ENCODE measurements around the gene SLC44A1. TPM values are rescaled to one million over a fixed set of nuclear protein-coding genes. Genes with fewer than 3 reads are reported as not detected.
A peak's percentile ranks its signal among the peaks of the same experiment; 100 is the strongest.

Gene SLC44A1
- polyA plus RNA-seq, 1 of the 3 experiments (the other 2 are of a cell fraction) = 4.5 TPM

DNA sequence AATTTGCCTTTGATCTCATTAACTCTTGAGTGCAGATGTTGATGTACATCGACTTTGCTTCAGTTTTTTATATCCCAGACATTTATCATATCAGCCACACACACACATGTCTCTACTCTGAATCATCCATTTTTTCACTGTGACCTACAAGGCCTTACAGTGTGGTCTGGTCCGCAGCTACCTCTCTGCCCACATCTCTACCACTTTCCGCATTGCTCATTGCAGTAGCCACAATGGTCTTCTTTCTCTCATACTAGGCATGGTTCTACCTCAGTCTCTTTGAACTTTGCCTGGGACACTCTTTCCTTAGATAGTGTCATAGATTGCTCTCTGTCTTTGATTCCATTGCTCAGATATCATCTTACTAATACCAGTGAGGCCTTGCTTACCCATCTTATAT is 115.4 kb downstream of the SLC44A1 start:
- Histone ChIP-seq H4K20me1 (ENCODE audit: insufficient read depth) (no peaks in the 10 kb centered on the region), H3F3A (replicated peaks; ENCODE audit: insufficient read depth) (peaks cover 4% of the 10 kb centered on the region), H2AFZ (ENCODE audit: low read depth) (no peak overlapping the region), H3K36me3 (replicated peaks in 1 of 2; ENCODE audit: control insufficient read depth in 1 of 2, insufficient read depth in 2 of 2, low read length in 1 of 2) (peaks cover 17 to 19% of the 10 kb centered on the region in 2 experiments), H3K79me2 (ENCODE audit: insufficient read depth) (no peaks in the 10 kb centered on the region), H3K27me3 (ENCODE audit: insufficient read depth) (no peaks in the 10 kb centered on the region), H3K9me3 (0 out of 2 replicates have a peak, but pooled peaks cover 2% of the 10 kb centered on the region), H3K9ac (no peak overlapping the region), H3K27ac (ENCODE audit: low read depth in 2 of 2, low read length in 1 of 2) (no peak overlapping the region), H3K4me1 (ENCODE audit: control insufficient read depth in 1 of 2, insufficient read depth in 2 of 2, low read depth in 1 of 2, low read length in 1 of 2) (no peaks in the 10 kb centered on the region; a peak in 1 of 4 replicates), H3K4me2 (no peak overlapping the region), H3K9me2 (no peaks in the 10 kb centered on the region), H3K4me3 (ENCODE audit: low read depth in 2 of 2, low read length in 1 of 2) (no peak overlapping the region)
- no peak for TF ChIP-seq RXRA (IDR thresholded peaks at IDR 0.05; ENCODE audit: borderline replicate concordance, low read depth)
- TF ChIP-seq JUND (IDR thresholded peaks at IDR 0.05) = peak; percentile 41
- TF ChIP-seq FOSL2 (IDR thresholded peaks at IDR 0.05; ENCODE audit: borderline replicate concordance, low read depth) = peak; percentile 34; the same call in 1 of the 2 replicates
- TF ChIP-seq SIN3A (IDR thresholded peaks at IDR 0.05; ENCODE audit: borderline replicate concordance, low read depth, low read length) = no peak
- TF ChIP-seq, protein P1, sequence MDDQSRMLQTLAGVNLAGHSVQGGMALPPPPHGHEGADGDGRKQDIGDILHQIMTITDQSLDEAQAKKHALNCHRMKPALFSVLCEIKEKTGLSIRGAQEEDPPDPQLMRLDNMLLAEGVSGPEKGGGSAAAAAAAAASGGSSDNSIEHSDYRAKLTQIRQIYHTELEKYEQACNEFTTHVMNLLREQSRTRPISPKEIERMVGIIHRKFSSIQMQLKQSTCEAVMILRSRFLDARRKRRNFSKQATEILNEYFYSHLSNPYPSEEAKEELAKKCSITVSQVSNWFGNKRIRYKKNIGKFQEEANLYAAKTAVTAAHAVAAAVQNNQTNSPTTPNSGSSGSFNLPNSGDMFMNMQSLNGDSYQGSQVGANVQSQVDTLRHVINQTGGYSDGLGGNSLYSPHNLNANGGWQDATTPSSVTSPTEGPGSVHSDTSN (IDR thresholded peaks at IDR 0.05) = peak; percentile 50
- peak; percentile 36; the same call in 1 of the 2 replicates for TF ChIP-seq TCF12 (IDR thresholded peaks at IDR 0.05)
- no peak for TF ChIP-seq MEF2A (IDR thresholded peaks at IDR 0.05; ENCODE audit: borderline replicate concordance, low read depth)
- no peak for DNase-seq
- POLR2A ChIA-PET = no interaction called here
- 61% methylated on average over 3 of the region's 3 CpGs for WGBS (ENCODE audit: low lambda C conversion rate)
- CTCF ChIA-PET = interaction anchor here (0.7 to 0.8 kb wide), 3 partner anchors 31 to 497 kb away, joined by 3 to 4 read pairs (median 3); no protein-coding TSS in a partner anchor

GRCh38 chr9:105360344-105360743 is 115.9 kb downstream of the SLC44A1 start:
- Histone ChIP-seq H3K4me3 (ENCODE audit: low read depth in 2 of 2, low read length in 1 of 2) (no peak overlapping the region), H3K9me3 (0 out of 2 replicates have a peak, but pooled peaks cover 2% of the 10 kb centered on the region), H4K20me1 (ENCODE audit: insufficient read depth) (no peaks in the 10 kb centered on the region), H3F3A (replicated peaks; ENCODE audit: insufficient read depth) (peaks cover 4% of the 10 kb centered on the region), H3K36me3 (replicated peaks in 1 of 2; ENCODE audit: control insufficient read depth in 1 of 2, insufficient read depth in 2 of 2, low read length in 1 of 2) (peaks cover 17 to 19% of the 10 kb centered on the region in 2 experiments), H3K79me2 (ENCODE audit: insufficient read depth) (no peaks in the 10 kb centered on the region), H3K27ac (ENCODE audit: low read depth in 2 of 2, low read length in 1 of 2) (no peak overlapping the region), H3K4me2 (no peak overlapping the region), H3K9ac (no peak overlapping the region), H3K9me2 (no peaks in the 10 kb centered on the region), H2AFZ (ENCODE audit: low read depth) (no peak overlapping the region), H3K4me1 (ENCODE audit: control insufficient read depth in 1 of 2, insufficient read depth in 2 of 2, low read depth in 1 of 2, low read length in 1 of 2) (no peaks in the 10 kb centered on the region; a peak in 1 of 4 replicates), H3K27me3 (ENCODE audit: insufficient read depth) (no peaks in the 10 kb centered on the region)
- ChIA-PET CTCF (interaction anchor here (0.7 to 0.8 kb wide), 3 partner anchors 30 to 497 kb away, joined by 3 to 4 read pairs (median 3); no protein-coding TSS in a partner anchor), POLR2A (no interaction called here)
- DNase-seq = no peak
- 83% methylated on average over 1 of the region's 1 CpG for WGBS (ENCODE audit: low lambda C conversion rate)
- TF ChIP-seq SMC3 (IDR thresholded peaks at IDR 0.05; ENCODE audit: low read depth, low read length) = no peak
- TF ChIP-seq, protein P2, sequence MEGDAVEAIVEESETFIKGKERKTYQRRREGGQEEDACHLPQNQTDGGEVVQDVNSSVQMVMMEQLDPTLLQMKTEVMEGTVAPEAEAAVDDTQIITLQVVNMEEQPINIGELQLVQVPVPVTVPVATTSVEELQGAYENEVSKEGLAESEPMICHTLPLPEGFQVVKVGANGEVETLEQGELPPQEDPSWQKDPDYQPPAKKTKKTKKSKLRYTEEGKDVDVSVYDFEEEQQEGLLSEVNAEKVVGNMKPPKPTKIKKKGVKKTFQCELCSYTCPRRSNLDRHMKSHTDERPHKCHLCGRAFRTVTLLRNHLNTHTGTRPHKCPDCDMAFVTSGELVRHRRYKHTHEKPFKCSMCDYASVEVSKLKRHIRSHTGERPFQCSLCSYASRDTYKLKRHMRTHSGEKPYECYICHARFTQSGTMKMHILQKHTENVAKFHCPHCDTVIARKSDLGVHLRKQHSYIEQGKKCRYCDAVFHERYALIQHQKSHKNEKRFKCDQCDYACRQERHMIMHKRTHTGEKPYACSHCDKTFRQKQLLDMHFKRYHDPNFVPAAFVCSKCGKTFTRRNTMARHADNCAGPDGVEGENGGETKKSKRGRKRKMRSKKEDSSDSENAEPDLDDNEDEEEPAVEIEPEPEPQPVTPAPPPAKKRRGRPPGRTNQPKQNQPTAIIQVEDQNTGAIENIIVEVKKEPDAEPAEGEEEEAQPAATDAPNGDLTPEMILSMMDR (IDR thresholded peaks at IDR 0.05) = no peak
- TF ChIP-seq, protein P1 (IDR thresholded peaks at IDR 0.05) = no peak
- TF ChIP-seq RXRA (IDR thresholded peaks at IDR 0.05; ENCODE audit: borderline replicate concordance, low read depth) = no peak
- TF ChIP-seq USF2 (IDR thresholded peaks at IDR 0.05; ENCODE audit: borderline replicate concordance, low read depth, low read length) = no peak
- TF ChIP-seq MEF2A (IDR thresholded peaks at IDR 0.05; ENCODE audit: borderline replicate concordance, low read depth) = no peak
- TF ChIP-seq NRF1 (IDR thresholded peaks at IDR 0.05; ENCODE audit: low read depth, low read length) = no peak
- TF ChIP-seq RCOR1 (IDR thresholded peaks at IDR 0.05; ENCODE audit: low read length) = no peak
- TF ChIP-seq SIN3A (IDR thresholded peaks at IDR 0.05; ENCODE audit: borderline replicate concordance, low read depth, low read length) = no peak
- no peak for TF ChIP-seq ELF1 (IDR thresholded peaks at IDR 0.05)
- no peak for TF ChIP-seq MAX (IDR thresholded peaks at IDR 0.05; ENCODE audit: low read depth)
- TF ChIP-seq FOXM1 (IDR thresholded peaks at IDR 0.05; ENCODE audit: low read depth) = no peak
- TF ChIP-seq TEAD4 (IDR thresholded peaks at IDR 0.05; ENCODE audit: borderline replicate concordance, insufficient read depth) = no peak
- no peak for TF ChIP-seq JUND (IDR thresholded peaks at IDR 0.05)
- TF ChIP-seq EZH2phosphoT487 (IDR thresholded peaks at IDR 0.05; ENCODE audit: borderline replicate concordance, low read depth) = no peak
- TF ChIP-seq, protein P3, sequence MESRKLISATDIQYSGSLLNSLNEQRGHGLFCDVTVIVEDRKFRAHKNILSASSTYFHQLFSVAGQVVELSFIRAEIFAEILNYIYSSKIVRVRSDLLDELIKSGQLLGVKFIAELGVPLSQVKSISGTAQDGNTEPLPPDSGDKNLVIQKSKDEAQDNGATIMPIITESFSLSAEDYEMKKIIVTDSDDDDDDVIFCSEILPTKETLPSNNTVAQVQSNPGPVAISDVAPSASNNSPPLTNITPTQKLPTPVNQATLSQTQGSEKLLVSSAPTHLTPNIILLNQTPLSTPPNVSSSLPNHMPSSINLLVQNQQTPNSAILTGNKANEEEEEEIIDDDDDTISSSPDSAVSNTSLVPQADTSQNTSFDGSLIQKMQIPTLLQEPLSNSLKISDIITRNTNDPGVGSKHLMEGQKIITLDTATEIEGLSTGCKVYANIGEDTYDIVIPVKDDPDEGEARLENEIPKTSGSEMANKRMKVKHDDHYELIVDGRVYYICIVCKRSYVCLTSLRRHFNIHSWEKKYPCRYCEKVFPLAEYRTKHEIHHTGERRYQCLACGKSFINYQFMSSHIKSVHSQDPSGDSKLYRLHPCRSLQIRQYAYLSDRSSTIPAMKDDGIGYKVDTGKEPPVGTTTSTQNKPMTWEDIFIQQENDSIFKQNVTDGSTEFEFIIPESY (IDR thresholded peaks at IDR 0.05; ENCODE audit: borderline replicate concordance, low read depth) = no peak
